Smooth muscle cell (in vitro differentiated cells): ENCODE measurements around the gene FNDC4. TPM values are rescaled to one million over a fixed set of nuclear protein-coding genes. Genes with fewer than 3 reads are reported as not detected.

Experiments used
- DNase-seq: peaks from one replicate; lab custom pipeline; 2025; ENCODE audit not compliant: unreplicated experiment; lab: John Stamatoyannopoulos, UW
- H2AFZ ChIP-seq: fragments of 200-600 bp; sonication (generic); 2 replicates; pipeline ENCODE4 v1.6.0; 2016; ENCODE audit warnings: antibody characterized with exemption, low read depth, mild to moderate bottlenecking
- H3F3A ChIP-seq: fragments of 200-600 bp; sonication (generic); 2 replicates; pipeline ENCODE4 v1.6.0; 2017; ENCODE audit warnings: antibody characterized with exemption, low read depth
- H3K27ac ChIP-seq: fragments of 200-600 bp; sonication (generic); 2 replicates; pipeline ENCODE4 v1.5.1; 2016; ENCODE audit warnings: low read depth, mild to moderate bottlenecking
- H3K27me3 ChIP-seq: fragments of 200-600 bp; sonication (generic); 2 replicates; pipeline ENCODE4 v1.6.1; 2016; ENCODE audit warnings: low read depth, mild to moderate bottlenecking
- H3K36me3 ChIP-seq: fragments of 200-600 bp; sonication (generic); 2 replicates; pipeline ENCODE4 v1.5.1; 2016; ENCODE audit warnings: low read depth
- H3K4me1 ChIP-seq: fragments of 200-600 bp; sonication (generic); 2 replicates; pipeline ENCODE4 v1.5.1; 2016; ENCODE audit warnings: low read depth
- H3K4me2 ChIP-seq: fragments of 200-600 bp; sonication (generic); 2 replicates; pipeline ENCODE4 v1.6.0; 2016; ENCODE audit warnings: mild to moderate bottlenecking
- H3K4me3 ChIP-seq: fragments of 200-600 bp; sonication (generic); 2 replicates; pipeline ENCODE4 v1.5.1; 2016; ENCODE audit warnings: mild to moderate bottlenecking
- H3K79me2 ChIP-seq: fragments of 200-600 bp; sonication (generic); 2 replicates; pipeline ENCODE4 v1.6.0; 2016; ENCODE audit warnings: low read depth, mild to moderate bottlenecking
- H3K9ac ChIP-seq: fragments of 200-600 bp; sonication (generic); 2 replicates; pipeline ENCODE4 v1.6.0; 2016; ENCODE audit warnings: low read depth
- H3K9me3 ChIP-seq: fragments of 200-600 bp; sonication (generic); replicated peaks from 2 replicates; pipeline ENCODE4 v1.5.1; 2016; ENCODE audit warnings: low read depth
- H4K20me1 ChIP-seq: fragments of 200-600 bp; sonication (generic); 2 replicates; pipeline ENCODE4 v1.6.0; 2016; ENCODE audit warnings: low read depth
- CTCF ChIP-seq: fragments of 200-600 bp; sonication (generic); IDR thresholded peaks from 2 replicates; pipeline ENCODE4 v1.5.1; 2017; ENCODE audit warnings: borderline replicate concordance, mild to moderate bottlenecking, antibody characterized with exemption; ENCODE audit not compliant: insufficient read depth, poor library complexity, severe bottlenecking
- WGBS: methylation state at CpG from one replicate; pipeline ENCODE4 v1.1.7; 2016; ENCODE audit warnings: low lambda C conversion rate; 5-methylcytosine and 5-hydroxymethylcytosine counted together
- polyA plus RNA-seq: library from polyadenylated mRNA; unstranded; fragments of >200 nt; fragmentation: Nextera tagmentation; extraction: Ambion mirVana; gene quantifications from 2 replicates; pipeline ENCODE4 v1.2.1, GENCODE V29; 2016
- total RNA-seq: library from RNA; depleted of rRNA; stranded (reverse); fragments of >200 nt; gene quantifications from 2 replicates; pipeline ENCODE4 v1.2.3, GENCODE V29; 2014

Gene FNDC4
- total and polyA plus RNA-seq, 2 experiments from 2014 or later = 6.7 to 24.1 TPM

- Histone ChIP-seq H3K4me1 (no peaks in the 10 kb centered on the region), H3K9me3 (no peaks in the 10 kb centered on the region), H3K36me3 (no peaks in the 10 kb centered on the region), H3K4me3 (peak within 1 kb of the TSS; percentile 62), H3K79me2 (no peaks in the 10 kb centered on the region), H3F3A (no peaks in the 10 kb centered on the region), H3K9ac (peak within 1 kb of the TSS; percentile 79), H4K20me1 (no peaks in the 10 kb centered on the region), H2AFZ (peak within 1 kb of the TSS; percentile 87), H3K27me3 (no peaks in the 10 kb centered on the region), H3K27ac (peak within 1 kb of the TSS; percentile 74), H3K4me2 (peak within 1 kb of the TSS; percentile 89)
- 9% methylated on average over 43 of the region's 43 CpGs for WGBS
- peak; percentile 80 for DNase-seq
- no peak for TF ChIP-seq CTCF
These were observed 5.3 kb downstream of the FNDC4 start, which contains the start of gene IFT172 for GRCh38 chr2:27489498-27490397. IFT172 (minus strand) TSS chr2:27489743; CDS start chr2:27489653, 90 bp downstream.

- H3K36me3 ChIP-seq = no peaks in the 10 kb centered on the region
- H2AFZ ChIP-seq = peak overlapping the region; percentile 87
- H3K9ac ChIP-seq = peak overlapping the region; percentile 79
- peak overlapping the region; percentile 62 for H3K4me3 ChIP-seq
- 8% methylated on average over 11 of the region's 11 CpGs for WGBS
- H3K9me3 ChIP-seq = no peaks in the 10 kb centered on the region
- H3F3A ChIP-seq = no peaks in the 10 kb centered on the region
- no peak for TF ChIP-seq CTCF
- no peaks in the 10 kb centered on the region for H3K4me1 ChIP-seq
- no peaks in the 10 kb centered on the region for H4K20me1 ChIP-seq
- H3K4me2 ChIP-seq = peak overlapping the region; percentile 89
- no peaks in the 10 kb centered on the region for H3K79me2 ChIP-seq
- H3K27ac ChIP-seq = peak overlapping the region; percentile 74
- H3K27me3 ChIP-seq = no peaks in the 10 kb centered on the region
- no peak for DNase-seq
These were observed 5.9 kb downstream of the FNDC4 start for GRCh38 chr2:27489118-27489497.

- Histone ChIP-seq H3K4me3 (no peak overlapping the region), H4K20me1 (no peaks in the 10 kb centered on the region), H3K4me1 (no peaks in the 10 kb centered on the region), H3K9ac (no peak overlapping the region), H3K36me3 (no peaks in the 10 kb centered on the region), H3K4me2 (no peak overlapping the region), H2AFZ (no peak overlapping the region), H3K27me3 (no peaks in the 10 kb centered on the region), H3F3A (no peaks in the 10 kb centered on the region), H3K9me3 (no peaks in the 10 kb centered on the region), H3K27ac (no peak overlapping the region), H3K79me2 (no peaks in the 10 kb centered on the region)
- 76% methylated on average over 3 of the region's 3 CpGs for WGBS
- no peak for DNase-seq
- no peak for TF ChIP-seq CTCF
These were observed 9.5 kb downstream of the FNDC4 start for GRCh38 chr2:27485496-27485895.
